Neural progenitor cell (in vitro differentiated cells): ENCODE measurements around the gene PTPRN2.

Source experiments
- CTCF ChIP-seq: fragments of 200-600 bp; sonication (generic); IDR thresholded peaks from 2 replicates; pipeline ENCODE4 v1.5.1; 2017; ENCODE audit warnings: antibody characterized with exemption, mild to moderate bottlenecking
- EZH2 ChIP-seq: fragments of 200-600 bp; sonication (generic); IDR thresholded peaks from 2 replicates; pipeline ENCODE4 v1.6.1; 2017; ENCODE audit warnings: antibody characterized with exemption, mild to moderate bottlenecking, moderate library complexity
- EZH2phosphoT487 ChIP-seq: fragments of 200-600 bp; sonication (generic); IDR thresholded peaks from 2 replicates; pipeline ENCODE4 v1.6.1; 2017; ENCODE audit warnings: antibody characterized with exemption

DNA sequence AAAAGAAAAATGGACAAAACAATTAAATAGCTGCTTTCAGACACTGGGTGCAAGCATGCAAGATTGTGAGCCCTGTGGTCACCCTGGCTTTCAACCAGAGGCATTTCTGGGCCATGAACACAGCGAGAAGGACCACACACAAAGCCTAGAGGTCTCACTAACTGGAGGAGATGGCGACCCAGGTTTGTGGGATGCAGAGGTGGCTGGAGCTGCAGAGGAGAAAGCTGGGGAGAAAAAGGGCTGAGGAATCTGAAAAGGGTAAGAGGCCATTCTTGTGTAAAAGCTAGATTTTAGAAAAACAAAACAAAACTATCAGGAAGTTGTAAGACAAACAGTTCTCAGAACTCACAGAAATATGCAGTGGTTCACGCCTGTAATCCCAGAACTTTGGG is 30.1 kb upstream of the PTPRN2 start:
- TF ChIP-seq CTCF (no peak), EZH2 (no peak), EZH2phosphoT487 (no peak)
